Ammon's horn (tissue), 1 donor: Measurements from ENCODE around the gene HSD17B14.
"Not testable (repeated sequence)": the region's sequence is repeated elsewhere in the genome, so short reads cannot be mapped to it uniquely, and the experiment has no call there.

Experiments
- DNase-seq: peaks from one replicate; pipeline ENCODE4 v3.0.0-alpha.2; 2016; ENCODE audit warnings: low spot score

The HSD17B14 gene

GRCh38 chr19:48867123-48867745, 30.9 kb upstream of the HSD17B14 start:
- no peak for DNase-seq

DNA sequence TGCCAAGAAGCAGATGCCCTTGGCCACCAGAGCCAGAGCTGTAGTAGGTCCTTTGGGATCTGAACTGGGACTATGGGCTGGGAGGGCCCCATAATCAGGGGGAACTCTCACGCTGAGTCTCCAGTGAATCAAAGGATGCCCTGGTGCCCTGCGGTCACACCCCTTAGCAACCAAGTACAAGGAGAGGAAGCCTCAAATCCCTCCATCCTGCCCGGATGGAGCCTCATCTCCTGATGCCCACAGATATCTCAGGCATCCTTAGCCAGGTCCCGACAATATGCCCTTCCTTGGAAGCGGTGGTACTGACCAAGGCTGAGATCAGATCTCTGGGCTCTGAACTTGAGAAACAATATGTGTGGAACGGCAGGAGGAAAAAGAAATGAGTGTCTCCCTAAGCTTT, 30.4 kb upstream of the HSD17B14 start:
- no peak for DNase-seq

DNA sequence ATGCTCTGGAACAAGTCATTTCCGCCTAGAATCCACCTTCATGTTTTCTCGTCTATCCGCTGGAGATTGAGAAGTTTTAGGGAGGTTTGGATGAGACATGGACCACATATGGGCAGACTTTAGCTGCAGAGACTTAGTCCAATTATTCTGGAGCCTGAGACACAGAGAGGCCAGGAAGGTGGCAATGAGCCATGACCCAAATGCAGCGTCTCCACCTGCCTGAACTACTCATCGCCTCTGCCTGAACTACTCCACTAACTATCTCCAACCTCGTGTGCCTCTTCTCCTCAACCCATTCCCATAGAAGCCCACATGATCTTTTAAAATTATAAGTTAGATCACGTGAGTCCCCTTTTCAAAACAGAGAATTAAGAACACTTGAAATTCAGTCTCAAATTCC, 26.5 kb upstream of the HSD17B14 start:
- DNase-seq, result no peak

DNA sequence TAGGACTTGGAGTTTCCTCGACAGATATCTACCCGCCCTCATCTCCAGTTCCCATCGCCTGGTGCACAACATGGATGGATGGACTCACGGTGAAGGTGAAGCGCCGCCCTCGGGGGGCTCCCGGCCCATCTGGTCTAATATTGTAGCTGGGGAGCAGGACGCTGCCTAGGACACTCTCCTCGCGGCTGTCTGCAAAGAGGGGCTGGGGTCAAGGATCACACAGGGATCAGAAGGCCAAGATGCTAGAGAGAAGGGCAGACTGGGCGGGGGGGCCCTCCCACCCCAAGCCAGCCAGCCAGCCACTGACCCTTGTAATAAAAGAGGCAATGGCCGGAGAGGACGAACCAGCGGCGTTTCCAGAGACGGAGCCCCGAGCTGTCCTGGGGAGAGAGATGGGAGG, 25.0 kb upstream of the HSD17B14 start:
- DNase-seq, result no peak

DNA sequence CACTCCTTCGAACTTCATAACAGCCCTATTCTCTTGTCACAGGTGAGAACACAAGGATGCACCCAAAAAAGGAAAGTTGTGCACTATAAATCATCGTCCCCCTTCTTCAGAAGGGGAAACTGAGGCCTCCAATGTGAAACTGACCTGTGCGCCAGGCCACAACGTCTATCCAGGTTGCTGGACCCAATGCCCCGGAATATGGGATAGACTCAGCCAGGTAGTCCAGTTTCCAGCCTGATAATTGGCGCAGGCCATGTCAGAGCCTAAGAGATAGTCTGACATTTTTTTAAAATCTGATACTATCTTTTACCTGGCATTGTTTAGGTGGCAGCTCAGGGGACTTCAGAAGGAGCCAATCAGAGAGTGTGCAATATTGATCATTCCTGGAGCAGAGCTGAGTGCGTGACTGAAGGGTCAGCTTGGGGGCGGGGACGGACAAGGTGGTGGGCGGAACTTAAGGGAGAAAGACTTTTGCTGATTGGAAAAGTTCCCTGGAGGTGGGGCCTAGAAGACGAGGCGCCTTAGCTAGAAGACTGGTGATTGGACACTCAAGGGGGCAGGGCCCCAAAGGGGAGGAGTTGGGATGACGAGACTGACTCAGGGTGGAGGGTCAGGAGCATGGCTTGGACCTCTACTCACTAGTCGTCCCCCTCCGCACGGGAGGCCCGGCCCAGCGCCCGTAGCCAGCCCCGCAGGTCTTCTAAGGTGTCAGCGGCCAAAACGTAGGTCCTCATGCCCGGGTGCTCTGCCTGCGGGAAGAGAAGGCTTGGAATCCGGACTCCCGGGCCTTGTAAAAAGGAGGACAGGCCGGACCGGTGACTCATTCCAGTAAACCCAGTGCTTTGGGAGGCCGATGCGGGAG, 23.7 kb upstream of the HSD17B14 start:
- no peak for DNase-seq

DNA sequence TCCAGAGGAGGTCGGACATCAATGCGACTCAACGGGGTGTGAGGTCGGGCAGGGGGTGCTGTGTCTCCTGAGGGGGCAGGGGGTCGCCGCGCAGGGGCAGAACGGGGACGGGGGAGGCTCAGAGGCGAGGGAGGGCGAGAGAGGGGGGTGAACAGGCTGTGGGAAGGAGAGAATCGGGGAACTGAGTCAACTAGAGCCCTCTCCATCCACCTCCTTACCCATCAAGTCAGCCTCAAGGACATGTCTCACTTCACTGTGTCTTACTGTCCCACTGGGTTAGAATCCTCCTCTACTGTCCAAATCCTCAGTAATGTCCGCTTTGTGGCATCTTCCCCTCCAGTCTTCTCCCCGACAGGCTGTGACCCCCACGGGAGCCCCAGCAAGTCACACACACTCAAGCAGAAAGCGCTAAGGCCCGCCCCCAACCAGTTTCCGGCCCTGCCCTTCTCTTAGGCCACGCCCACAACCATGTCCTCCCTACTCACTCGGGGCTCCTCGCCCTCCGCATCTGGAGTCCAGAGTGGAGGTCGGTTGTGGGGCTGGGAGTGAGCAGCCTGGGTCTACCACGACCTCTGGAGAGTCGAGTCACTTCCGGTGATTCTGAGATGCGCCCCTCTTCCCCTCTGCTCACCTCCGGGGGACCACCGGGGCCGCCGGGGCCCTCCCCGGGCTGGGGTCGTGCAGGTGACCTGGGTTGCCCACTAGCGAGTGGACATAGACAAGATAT, 22.9 kb upstream of the HSD17B14 start:
- DNase-seq, result no peak

GRCh38 chr19:48856921-48857320, 20.6 kb upstream of the HSD17B14 start:
- no peak for DNase-seq

DNA sequence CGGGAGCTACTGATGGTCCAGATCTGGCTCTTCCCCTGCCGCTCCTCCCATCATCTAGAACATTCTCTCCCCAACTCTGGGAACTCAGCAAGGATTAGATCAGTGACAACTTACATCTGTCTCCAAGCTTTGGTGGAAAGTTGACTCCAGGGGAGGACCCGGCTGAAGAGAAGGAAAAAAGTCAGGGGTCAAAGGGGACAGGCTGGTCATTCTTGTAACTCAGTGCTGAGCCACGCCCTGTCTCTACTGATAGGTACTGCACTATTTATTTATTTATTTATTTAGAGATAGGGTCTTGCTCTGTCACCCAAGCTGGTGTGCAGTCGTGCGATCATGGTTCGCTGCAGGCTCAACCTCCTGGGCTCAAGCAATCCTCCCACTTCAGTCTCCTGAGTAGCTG, 17.8 kb upstream of the HSD17B14 start:
- DNase-seq, result no peak

DNA sequence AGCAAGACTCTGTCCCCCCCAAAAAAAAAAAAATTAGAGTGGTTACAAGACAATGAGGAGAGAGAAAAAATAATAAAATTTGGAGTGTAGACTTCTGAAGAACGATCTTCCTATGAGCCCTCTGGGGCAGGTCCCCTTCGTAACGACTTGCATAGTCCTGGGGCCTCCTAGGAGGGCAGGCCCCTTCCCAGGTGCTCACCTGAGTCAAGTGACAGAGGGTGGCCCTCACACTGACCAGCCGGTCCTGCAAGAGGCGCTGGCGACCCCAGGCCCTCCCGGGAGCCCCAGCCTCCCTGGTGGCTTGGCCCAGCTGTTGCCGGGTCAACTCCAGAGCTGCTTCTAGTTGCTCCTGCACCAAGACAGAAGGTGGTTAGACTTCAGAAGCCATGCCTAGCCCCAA, 17.2 kb upstream of the HSD17B14 start:
- DNase-seq, result no peak

DNA sequence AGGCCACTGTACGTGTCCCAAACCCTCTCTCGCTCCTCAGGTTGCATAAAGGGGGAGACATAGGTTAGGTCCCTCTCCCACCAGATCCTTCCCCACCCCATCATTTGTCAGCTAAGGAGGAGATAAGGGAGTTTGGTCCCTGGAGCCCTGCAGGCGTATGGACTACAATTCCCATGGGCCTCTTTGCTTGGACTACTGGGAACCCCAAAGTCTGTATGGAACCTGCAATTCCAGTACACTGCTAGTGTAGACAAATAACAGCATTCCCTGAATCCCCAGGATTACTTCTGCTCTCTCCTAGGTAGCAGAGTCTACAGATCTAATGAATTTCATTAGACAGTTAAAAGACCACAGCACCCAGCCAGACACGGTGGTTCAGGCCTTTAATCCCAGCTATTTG, 16.0 kb upstream of the HSD17B14 start:
- no peak for DNase-seq

GRCh38 chr19:48846659-48847058, 10.4 kb upstream of the HSD17B14 start:
- not testable (repeated sequence) for DNase-seq

GRCh38 chr19:48845384-48845783, 9.1 kb upstream of the HSD17B14 start:
- DNase-seq, result no peak

DNA sequence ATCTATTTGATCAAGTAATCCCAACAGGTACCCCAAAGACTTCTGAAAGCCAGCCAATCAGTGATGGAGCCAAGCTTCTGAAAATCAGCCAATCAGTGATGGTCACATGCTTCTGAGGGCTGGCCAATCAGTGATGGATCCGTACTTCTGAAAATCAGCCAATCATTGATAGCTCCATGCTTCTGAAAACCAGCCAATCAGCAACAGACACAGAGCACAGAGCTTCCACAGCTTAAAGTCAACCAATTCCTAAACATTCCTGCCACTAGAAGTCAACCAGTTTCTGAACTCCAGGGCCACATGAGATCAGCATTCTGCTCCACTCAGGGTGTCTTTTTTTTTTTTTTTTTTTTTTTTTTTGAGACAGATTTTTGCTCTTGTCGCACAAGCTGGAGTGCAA, 8.2 kb upstream of the HSD17B14 start:
- DNase-seq, result no peak

GRCh38 chr19:48842789-48843162, 6.5 kb upstream of the HSD17B14 start:
- peak; percentile 62 for DNase-seq

GRCh38 chr19:48841571-48841970, 5.3 kb upstream of the HSD17B14 start:
- DNase-seq, result no peak

- DNase-seq, result no peak
Observed at GRCh38 chr19:48841047-48841446, 4.8 kb upstream of the HSD17B14 start.

GRCh38 chr19:48837687-48838086, 1.4 kb upstream of the HSD17B14 start:
- DNase-seq, result no peak

DNA sequence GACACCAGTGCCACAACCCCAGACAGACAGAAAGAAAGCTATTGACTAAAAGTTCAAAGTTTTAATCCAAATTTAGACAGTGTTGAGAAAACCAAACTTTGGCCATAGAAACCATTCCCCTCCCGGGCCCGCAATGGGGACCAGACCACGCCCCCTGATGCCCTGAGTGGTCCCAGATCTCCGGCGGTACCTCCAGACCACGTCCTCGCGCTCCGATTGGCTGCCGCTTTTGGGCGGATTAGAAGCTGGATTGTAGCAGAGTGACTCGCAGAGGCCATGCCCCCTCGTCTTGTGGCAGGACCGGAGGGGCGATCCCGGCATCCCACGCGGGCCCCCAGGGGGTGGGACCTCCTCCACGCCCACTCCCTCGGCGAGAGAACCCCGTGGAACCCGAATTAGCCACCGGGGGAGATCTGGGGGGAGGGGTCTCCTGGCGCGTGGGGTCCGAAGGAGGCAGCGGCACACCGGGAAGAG, 797 bp upstream of the HSD17B14 start:
- peak; percentile 89 for DNase-seq

- DNase-seq, result peak; percentile 94
Observed at GRCh38 chr19:48835734-48836088, 580 bp downstream of the HSD17B14 start.

GRCh38 chr19:48833977-48834376, 2.3 kb downstream of the HSD17B14 start:
- no peak for DNase-seq

- DNase-seq, result no peak
Observed at GRCh38 chr19:48833049-48833448, 3.2 kb downstream of the HSD17B14 start.

- no peak for DNase-seq
Observed at GRCh38 chr19:48830965-48831364, 5.3 kb downstream of the HSD17B14 start.

GRCh38 chr19:48830088-48830487, 6.2 kb downstream of the HSD17B14 start:
- DNase-seq, result no peak
